Skin of body (tissue), 2 donors: ENCODE data around the gene KLHL21. TPM values are rescaled to one million over a fixed set of nuclear protein-coding genes. Genes with fewer than 3 reads are reported as not detected.
"Not testable (repeated sequence)": the region's sequence is repeated elsewhere in the genome, so short reads cannot be mapped to it uniquely, and the experiment has no call there.

Source experiments
- DNase-seq: peaks from one replicate; lab custom pipeline; 2025; lab: John Stamatoyannopoulos, UW
- total RNA-seq: library from RNA; depleted of rRNA; stranded (reverse); fragments of >200 nt; gene quantifications from one replicate; pipeline ENCODE4 v1.2.3, GENCODE V29; 2014

Gene KLHL21, protein sequence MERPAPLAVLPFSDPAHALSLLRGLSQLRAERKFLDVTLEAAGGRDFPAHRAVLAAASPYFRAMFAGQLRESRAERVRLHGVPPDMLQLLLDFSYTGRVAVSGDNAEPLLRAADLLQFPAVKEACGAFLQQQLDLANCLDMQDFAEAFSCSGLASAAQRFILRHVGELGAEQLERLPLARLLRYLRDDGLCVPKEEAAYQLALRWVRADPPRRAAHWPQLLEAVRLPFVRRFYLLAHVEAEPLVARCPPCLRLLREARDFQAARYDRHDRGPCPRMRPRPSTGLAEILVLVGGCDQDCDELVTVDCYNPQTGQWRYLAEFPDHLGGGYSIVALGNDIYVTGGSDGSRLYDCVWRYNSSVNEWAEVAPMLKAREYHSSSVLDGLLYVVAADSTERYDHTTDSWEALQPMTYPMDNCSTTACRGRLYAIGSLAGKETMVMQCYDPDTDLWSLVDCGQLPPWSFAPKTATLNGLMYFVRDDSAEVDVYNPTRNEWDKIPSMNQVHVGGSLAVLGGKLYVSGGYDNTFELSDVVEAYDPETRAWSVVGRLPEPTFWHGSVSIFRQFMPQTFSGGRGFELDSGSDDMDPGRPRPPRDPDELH
- total RNA-seq, result 17.8 TPM

DNA sequence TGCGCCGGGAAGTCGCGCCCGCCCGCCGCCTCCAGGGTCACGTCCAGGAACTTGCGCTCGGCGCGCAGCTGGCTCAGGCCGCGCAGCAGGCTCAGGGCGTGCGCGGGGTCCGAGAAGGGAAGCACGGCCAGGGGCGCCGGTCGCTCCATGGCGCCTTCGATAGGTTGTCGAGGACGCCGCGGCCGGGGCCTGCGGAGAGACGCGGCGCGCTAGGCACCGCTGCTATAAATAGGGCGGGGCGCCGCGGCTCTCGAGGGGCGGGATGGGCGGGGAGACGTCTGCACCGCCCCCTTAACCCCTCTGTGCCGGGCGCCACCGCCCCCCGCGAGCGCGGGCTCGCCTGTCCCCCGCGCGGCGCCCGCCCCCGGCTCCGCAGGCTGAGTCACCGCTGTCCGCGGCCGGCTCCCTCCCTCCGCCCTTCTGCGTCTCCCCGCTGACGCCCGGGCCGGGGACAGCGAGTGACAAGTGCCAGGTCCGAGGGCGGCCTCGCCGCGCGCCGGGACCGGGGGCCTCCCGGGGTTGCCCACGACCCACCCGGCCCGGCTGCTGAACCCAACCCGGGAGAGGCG lies at the start of gene KLHL21:
TSS of gene KLHL21 (minus strand) at position 201 of the 569 bp plus-strand sequence. CDS start at position 149, 52 bp downstream.
- peak; percentile 88 for DNase-seq

DNA sequence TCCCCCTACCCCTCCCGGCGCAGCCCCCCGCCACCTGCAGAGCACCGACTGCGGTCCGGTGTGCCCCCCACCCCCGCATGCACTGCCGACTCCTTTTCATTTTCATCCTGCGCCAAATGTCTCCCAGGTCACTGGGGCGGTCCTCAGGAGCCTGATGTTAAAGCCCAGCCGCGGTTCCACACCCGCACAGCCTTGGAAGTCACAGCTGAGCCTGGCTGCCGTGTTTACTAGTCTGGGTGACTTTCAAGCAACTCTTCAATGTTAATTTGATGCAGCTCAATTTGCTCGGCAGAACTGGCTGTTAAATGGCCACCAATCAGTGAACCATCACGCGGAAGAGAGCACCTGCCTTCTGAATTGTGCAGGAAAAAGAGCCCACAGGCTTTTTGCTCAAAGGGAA lies 49.2 kb upstream of the KLHL21 start:
- no peak for DNase-seq

DNA sequence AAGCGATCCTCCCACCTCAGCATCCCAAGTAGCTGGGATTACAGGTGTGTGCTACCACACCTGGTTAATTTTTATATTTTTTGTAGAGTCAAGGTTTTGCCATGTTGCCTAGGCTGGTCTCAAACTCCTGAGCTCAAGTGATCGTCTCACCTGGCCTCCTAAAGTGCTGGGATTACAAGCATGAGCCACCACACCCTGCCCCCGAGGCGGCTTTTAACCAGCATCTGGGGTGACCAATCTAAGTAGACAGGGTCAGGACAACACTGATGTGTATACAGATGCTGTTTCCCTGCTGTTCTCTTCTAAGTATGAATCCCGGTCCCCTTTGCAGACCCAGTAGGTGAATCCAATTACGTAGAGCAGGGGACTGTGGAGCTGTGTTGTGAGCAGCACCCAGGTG lies 45.9 kb upstream of the KLHL21 start:
- DNase-seq, result no peak

DNA sequence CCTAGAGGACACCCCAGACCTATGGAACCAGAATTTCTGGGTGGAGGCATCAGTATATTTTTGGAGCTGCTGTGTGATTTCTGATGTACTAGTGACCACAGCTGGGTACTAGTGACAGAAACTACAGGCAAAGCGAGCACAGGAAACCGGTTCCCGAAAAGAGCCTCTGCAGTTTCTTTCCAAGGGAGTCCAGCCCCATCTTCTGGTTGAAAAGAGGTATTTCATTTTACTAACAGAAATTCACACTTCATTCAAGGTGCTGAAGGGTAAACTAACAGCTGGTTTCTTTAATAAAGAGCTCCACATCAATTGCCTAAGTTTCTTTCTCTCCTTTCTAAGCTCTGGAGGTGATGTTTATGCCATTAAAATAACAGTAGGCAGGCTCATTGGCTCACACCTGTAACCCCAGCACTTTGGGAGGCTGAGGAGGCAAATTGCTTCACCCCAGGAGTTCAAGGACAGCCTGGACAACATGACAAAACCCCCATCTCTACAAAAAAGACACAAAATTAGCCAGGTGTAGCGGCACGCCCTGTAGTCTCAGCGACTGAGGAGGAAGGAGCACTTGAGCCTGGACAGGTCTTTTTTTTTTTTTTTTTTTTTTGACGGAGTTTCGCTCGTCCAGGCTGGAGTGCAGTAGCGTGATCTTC lies 44.0 kb upstream of the KLHL21 start:
- no peak for DNase-seq

DNA sequence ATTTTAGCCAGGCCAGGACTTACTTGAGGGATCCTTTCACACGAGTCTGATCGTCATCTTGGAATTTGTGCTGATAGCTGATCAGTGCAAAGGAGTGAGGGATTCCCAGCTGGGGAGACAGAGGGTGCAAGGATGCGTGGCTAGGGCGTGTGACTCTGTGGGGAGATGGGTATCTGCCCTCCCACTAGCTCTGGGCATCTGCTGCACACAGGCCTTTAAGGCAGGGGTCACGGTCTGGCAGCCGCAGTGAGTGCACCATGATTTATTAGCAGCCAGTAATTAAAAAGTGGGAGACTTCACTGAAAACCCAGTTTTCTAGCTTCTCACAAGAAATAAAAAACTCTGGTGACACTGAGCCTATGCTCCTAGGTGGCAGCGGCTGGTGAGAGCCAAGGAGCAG lies 42.3 kb upstream of the KLHL21 start:
- no peak for DNase-seq

DNA sequence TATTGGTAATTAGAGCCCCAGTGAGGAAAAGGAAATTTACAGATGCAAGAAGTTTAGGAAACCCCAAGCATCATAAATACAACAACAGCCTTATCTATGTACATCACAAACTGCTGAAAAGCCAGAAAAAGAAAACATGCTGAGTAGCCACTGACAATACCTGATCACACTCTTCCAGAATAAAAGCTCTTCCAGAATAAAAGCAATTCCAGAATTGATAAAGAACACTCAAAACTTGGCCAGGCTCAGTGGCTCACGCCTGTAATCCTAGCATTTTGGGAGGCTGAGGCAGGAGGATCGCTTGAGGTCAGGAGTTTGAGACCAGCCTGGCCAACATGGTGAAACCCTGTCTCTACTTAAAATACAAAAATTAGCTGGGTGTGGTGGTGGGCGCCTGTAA lies 38.2 kb upstream of the KLHL21 start:
- not testable (repeated sequence) for DNase-seq

DNA sequence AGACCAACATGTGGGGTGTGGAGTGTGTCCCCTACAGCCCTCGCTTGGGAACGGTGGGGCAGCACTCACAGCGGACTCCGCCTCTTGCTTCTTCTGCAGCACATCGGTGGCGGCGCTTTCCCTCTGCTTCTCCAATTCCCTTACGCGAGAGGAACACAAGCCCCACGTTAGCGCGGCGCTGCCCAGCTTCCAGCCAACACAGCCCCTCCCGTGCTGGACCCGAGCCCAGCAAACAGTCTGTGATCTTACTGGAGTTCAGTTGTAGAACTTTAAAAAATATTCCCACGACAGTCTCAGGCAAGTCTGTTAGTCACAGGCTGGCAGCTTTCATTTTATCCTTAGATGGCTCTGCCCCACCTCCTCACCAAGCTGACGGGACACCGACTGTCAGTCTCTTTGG lies 35.6 kb upstream of the KLHL21 start:
- DNase-seq, result no peak

DNA sequence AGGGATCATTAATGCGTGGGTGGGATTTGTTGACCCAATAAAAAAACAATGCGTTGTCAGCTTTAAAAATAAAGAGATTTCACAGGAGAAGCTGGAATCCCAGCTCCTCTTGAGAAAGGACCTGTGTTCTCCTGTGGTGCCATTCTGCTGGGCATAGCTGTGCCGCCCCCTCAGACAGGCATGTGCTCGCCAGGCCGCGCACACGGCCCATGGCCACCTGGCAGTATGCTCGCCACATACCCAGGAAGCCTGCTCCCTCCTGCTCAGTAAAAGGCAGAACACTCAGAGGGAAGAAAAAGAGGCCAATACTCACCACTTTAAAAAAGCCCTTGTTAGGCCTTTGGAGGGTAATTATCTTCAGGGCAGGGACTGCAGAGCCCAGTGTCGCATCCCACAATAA lies 35.1 kb upstream of the KLHL21 start:
- DNase-seq, result no peak

DNA sequence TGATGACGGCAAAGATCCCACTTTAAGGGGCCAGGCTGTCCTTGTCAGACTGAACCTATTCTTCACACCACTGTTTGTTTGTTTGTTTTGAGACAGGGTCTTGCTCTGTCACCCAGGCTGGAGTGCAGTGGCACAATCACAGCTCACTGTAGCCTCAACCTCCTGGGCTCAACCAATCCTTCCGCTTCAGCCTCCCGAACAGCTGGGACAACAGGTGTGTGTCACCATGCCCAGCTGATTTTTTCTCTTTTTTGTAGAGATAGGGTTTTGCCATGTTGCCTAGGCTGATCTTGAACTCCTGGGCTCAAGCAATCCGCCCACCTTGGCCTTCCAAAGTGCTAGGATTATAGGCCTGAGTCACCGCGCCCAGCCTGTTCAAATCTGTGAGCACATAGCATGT lies 34.1 kb upstream of the KLHL21 start:
- DNase-seq, result not testable (repeated sequence)

DNA sequence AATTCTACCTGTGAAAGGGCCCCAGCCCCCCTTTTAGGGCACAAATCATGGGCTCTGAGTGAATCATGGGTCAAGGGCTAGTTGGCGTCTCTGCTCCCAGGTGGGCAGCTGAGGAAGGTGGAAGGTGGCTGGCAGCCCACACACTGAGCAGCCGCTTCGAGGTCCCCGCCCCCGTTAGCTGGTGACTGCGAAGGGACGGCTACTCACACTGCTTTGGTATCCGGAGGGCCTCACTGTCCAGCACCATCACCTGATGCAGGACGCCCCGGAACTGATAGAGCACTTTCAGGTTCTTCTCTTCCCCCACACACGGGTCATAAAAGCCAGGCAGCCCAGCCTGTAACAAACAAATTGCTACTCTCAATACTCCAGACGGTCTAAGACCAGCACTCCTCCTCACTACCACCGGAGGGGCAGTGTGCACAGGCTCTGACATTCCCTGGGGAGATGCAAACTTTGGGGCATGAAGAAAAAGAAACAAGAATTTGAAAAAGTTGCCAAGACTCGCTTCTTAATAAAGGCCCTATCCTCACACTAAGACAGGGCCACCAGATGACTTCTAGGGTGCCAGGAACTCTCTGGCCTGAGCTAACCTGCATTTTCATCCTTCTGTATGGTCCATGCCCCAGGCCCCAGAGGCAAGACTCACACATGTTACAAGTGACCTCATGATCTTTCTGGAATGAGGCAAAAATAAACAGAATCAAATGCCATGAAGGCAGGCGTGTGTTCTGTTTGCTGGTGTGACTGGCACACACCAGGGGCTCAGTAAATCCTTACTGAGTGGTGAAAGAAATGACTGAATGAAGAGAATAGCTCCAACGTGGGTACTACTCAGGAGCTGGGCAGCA lies 33.5 kb upstream of the KLHL21 start:
- no peak for DNase-seq

DNA sequence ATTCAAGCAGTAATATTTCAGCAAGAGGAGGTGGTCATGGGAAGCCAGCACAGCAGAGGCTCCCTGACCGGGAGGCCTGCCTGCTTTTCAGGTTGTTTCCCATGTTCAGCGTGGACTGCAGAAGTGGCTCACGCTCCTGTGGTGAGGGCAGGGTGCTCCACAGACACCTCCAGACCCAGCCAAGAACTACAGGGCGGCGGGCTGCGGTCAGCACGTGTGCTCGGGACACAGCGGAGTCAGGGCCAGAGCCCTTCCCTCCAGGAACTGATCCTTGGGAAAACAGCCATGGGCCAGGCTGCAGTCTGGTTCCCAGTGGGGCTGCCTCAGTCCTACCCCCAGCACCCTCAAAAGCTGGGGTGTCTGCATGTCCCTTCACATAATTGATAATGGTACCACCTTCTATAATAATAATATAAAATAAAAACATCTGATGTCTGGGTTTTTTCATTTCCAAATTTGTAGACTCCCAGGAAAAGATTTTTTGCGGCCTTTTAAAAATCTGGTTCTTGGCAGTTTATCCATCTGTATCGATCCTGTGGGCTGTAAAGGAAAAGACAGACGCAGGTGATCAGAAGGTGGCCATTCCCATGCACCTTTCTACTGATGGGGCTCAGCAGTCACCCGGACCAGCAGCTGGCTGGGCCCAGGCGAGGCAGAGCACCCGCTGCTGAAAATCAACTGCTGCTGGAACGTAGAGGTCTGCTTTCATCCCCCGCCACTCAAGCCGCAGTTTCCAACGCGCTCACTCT lies 32.7 kb upstream of the KLHL21 start:
- DNase-seq, result no peak

DNA sequence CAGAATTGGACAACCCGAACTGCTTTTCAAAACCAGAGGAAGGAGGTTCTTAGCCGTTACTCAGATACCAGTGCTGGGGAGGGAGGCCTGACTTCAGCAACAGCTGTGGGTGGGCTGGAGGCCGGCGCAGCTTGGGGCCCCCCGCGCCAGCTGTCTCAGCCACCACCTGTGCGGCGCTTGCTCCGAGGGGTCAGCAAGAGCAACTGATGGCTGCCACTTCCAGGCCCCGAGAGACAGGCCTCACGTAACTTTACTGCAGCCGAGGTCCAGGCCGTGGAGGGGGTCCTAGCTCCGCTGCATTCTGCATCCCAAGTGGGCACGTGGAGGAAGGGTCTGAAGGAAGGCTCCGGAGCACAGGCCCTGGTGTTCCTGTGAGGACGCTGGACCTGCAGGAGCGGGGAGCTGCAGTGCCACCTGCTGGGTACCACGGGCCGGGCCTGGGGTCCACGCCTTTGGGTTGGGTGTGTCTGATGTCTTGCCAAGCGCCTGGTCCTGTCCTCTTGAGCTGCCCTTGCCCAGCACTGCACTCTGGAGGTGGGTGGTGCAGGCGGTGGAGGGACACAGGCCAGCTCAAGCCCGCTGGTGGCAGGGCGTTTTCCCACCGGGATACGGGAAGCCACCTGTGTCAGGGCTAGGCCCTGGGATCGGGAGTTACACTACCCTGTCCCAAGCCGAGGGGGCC lies 31.8 kb upstream of the KLHL21 start:
- DNase-seq, result no peak

DNA sequence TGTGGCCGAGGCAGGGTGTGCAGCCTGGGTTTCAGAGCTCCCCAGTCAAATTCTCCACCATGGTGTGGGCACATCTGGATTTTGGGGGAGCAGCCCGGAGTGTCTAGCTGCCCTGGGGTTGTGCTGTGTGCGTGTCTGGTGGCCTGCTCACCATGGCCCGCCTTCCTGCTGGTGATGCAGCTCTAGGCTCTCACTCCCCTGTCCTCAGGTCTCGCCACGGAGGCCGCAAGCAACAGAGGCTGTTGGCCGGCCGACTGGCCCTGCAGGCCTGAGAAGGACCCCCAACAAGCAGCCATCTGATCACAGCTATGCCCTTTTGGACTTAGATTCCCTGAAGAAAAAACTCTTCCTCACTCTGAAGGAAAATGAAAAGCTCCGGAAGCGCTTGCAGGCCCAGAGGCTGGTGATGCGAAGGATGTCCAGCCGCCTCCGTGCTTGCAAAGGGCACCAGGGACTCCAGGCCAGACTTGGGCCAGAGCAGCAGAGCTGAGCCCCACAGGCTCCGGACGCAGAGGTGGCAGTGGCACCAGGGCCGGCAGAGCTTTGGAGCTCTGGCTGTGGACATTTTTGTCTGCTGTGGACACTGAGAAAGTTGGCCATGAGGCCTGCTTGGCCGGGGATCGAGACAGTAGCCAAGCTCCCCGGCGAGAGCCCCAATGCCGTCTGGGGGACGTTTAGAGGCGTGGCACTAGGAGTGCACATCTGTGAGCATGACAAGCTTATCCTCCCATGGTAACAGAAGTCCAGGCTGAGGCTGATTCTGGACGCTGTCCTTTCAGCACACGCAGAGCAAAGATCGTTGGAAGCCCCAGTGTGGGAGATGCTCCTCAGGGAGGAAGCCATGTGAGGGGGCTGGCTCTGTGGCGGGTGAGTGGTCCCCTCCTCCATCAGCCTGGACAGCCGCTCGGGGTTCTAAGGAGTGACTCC lies 30.2 kb upstream of the KLHL21 start:
- DNase-seq, result no peak

DNA sequence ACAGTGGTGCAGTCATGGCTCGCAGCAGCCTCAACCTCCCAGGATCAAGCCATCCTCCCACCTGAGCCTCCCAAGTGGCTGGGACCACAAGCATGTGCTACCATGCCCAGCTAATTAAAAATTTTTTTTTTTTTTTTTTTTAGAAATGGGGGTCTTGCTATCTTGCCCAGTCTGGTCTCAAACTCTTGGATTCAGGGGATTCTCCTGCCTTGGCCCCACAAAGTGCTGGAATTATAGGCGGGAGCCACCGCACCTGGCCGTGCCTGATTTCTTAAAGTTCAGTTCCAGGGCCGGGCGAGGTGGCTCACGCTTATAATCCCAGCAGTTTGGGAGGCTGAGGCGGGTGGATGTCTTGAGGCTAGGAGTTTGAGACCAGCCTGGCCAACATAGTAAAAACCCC lies 28.4 kb upstream of the KLHL21 start:
- DNase-seq, result no peak

DNA sequence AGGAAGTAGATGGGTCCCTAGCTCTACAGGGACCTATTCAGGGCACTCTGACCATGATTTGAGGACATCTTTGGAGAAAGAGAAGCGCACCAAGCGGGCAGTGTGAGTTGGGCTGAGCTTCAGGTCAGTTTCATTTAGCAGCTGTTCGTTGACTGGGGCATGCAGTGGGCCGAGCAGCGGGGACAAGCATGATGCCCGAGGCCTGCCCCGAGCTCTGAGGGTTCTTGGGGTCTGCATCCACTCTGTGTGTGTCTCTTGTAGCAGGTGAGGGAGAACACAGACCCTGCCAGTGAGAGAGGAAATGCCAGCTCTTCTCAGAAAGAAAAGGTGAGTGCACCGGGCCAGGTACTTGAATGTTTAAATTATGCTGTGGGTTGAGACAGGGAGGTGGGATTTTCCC lies 27.4 kb upstream of the KLHL21 start:
- no peak for DNase-seq

DNA sequence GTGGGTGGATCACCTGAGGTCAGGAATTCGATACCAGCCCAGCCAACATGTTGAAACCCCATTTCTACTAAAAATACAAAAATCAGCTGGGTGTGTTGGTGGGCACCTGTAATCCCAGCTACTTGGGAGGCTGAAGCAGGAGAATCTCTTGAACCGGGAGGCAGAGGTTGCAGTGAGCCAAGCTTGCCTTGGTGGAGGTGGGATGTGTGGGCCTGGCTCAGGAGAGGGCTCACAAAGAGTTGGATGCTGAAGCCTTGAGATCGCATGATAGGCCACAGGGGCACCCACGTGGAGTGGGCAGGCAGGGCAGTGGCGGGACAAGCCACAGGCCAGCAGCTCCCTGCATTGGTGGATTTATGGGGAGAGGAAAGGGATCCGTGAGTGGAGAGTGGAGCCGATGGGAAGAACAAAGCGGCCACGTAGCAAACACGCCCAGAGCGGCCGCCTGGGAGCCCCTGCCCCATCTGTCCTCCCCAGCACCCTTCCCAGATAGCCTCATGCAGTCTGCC lies 26.4 kb upstream of the KLHL21 start:
- no peak for DNase-seq

DNA sequence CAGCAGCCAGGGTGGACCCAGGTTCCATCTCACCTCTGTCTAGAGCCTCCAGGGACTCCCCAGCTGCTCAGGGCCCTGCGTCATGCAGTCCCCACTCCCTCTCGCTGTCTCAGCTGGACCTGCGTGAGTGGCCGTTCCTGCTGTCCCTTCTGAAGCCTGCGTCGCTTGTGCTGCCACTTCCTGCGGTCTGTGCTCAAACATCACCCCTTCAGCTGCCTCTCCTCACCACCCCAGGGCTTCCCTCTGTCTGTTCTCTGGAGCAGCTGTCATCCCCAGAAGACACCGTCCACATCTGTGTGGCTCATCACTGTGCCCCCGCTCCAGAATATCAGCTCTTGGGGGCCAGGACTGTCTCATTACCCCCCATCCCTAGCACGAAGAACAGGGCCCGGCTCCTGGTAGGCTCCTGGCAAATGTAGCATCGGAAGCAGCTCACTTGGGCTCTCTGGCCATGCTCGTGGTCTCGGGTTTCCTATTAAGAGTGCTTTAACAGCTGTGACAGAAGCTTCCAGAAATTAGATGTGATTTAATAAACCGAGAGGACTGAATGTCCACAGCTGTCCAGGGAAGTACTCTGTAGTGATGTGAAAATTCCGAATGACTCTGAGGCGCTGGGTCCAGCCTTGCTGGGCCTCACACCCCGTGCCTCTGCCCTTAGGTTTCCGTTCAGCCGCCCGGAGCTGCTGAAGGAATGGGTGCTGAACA lies 25.3 kb upstream of the KLHL21 start:
- no peak for DNase-seq

DNA sequence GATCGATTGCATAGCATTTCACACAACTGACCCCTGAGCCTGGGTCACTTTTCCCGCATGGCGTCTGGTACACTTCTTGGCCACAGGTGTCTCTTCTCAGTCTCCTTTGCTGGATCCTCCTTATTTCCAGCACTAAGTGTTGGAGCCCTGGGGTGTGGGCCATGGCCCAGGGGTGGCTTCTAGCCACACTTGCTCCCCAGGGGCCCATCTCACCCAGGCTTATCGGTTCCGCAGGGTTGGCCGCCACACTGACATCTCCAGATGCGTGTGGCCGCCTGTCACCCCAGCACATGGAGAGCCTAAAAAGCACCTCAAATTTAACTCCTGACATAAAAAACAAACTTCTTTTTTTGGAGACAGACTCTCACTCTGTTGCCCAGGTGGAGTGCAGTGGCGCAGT lies 24.4 kb upstream of the KLHL21 start:
- DNase-seq, result no peak
